ENCODE results near the gene DCHS2. TPM values are rescaled to one million over a fixed set of nuclear protein-coding genes. Genes with fewer than 3 reads are reported as not detected.

Gene DCHS2
- total and polyA plus RNA-seq, 2 experiments from 2014 or later = 0.21 to 7.6 TPM

DNA sequence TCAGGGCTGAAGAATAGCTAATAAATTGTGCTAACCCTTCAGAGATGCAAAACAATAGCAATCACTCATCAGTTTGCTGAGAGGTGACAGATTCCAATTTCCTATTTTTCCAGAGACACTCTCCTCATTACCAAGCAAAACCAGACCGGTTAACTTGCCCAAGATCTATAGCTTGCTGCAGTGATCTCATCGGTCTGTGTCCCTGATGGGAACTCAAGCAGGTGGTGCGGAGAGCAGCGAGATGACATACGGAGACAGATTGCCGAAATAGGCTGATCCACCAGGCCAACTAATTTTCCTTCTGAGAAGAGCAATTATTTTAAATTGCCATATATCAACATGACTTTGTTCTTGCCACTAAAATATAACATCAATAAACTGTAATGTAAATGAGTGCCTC lies 10.5 kb upstream of the DCHS2 start (continued):
- TF ChIP-seq, protein P1, sequence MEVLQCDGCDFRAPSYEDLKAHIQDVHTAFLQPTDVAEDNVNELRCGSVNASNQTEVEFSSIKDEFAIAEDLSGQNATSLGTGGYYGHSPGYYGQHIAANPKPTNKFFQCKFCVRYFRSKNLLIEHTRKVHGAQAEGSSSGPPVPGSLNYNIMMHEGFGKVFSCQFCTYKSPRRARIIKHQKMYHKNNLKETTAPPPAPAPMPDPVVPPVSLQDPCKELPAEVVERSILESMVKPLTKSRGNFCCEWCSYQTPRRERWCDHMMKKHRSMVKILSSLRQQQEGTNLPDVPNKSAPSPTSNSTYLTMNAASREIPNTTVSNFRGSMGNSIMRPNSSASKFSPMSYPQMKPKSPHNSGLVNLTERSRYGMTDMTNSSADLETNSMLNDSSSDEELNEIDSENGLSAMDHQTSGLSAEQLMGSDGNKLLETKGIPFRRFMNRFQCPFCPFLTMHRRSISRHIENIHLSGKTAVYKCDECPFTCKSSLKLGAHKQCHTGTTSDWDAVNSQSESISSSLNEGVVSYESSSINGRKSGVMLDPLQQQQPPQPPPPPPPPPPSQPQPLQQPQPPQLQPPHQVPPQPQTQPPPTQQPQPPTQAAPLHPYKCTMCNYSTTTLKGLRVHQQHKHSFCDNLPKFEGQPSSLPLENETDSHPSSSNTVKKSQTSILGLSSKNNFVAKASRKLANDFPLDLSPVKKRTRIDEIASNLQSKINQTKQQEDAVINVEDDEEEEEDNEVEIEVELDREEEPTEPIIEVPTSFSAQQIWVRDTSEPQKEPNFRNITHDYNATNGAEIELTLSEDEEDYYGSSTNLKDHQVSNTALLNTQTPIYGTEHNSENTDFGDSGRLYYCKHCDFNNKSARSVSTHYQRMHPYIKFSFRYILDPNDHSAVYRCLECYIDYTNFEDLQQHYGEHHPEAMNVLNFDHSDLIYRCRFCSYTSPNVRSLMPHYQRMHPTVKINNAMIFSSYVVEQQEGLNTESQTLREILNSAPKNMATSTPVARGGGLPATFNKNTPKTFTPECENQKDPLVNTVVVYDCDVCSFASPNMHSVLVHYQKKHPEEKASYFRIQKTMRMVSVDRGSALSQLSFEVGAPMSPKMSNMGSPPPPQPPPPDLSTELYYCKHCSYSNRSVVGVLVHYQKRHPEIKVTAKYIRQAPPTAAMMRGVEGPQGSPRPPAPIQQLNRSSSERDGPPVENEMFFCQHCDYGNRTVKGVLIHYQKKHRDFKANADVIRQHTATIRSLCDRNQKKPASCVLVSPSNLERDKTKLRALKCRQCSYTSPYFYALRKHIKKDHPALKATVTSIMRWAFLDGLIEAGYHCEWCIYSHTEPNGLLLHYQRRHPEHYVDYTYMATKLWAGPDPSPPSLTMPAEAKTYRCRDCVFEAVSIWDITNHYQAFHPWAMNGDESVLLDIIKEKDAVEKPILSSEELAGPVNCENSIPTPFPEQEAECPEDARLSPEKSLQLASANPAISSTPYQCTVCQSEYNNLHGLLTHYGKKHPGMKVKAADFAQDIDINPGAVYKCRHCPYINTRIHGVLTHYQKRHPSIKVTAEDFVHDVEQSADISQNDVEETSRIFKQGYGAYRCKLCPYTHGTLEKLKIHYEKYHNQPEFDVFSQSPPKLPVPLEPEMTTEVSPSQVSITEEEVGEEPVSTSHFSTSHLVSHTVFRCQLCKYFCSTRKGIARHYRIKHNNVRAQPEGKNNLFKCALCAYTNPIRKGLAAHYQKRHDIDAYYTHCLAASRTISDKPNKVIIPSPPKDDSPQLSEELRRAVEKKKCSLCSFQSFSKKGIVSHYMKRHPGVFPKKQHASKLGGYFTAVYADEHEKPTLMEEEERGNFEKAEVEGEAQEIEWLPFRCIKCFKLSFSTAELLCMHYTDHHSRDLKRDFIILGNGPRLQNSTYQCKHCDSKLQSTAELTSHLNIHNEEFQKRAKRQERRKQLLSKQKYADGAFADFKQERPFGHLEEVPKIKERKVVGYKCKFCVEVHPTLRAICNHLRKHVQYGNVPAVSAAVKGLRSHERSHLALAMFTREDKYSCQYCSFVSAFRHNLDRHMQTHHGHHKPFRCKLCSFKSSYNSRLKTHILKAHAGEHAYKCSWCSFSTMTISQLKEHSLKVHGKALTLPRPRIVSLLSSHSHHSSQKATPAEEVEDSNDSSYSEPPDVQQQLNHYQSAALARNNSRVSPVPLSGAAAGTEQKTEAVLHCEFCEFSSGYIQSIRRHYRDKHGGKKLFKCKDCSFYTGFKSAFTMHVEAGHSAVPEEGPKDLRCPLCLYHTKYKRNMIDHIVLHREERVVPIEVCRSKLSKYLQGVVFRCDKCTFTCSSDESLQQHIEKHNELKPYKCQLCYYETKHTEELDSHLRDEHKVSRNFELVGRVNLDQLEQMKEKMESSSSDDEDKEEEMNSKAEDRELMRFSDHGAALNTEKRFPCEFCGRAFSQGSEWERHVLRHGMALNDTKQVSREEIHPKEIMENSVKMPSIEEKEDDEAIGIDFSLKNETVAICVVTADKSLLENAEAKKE (CRISPR knock-in tag; IDR thresholded peaks at IDR 0.05) = no peak

DNA sequence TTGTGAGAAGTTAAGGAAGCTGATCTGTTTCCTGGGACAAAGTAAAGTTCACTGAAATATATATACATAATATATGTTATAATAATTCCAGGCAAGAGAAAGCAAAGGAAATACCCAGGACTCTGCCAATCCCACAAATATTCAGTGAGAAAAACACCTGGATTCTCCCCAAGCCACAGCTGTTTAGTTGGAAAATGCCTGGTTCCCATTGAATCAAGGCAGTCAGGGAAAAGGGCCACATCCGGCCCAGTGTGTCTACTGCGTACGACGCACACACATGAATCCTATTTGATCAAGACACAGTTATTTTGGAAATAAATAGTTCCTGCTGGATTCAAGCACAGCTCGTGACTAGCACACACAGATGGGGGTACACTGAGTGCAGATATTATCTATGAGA lies 6.3 kb upstream of the DCHS2 start:
- Mint-ChIP-seq H3K27me3 (ENCODE audit: insufficient read depth, low read depth, poor library complexity) (peaks cover 7% of the 10 kb centered on the region), H3K36me3 (ENCODE audit: low read depth) (no peaks in the 10 kb centered on the region)
- no peak for ATAC-seq
- TF ChIP-seq POLR2AphosphoS5 (IDR thresholded peaks at IDR 0.05; ENCODE audit: low read depth) (no peak), ZNF114 (CRISPR knock-in tag; IDR thresholded peaks at IDR 0.05) (no peak), ZNF331 (CRISPR knock-in tag; IDR thresholded peaks at IDR 0.05; ENCODE audit: low read depth) (no peak), NANOG (IDR thresholded peaks at IDR 0.05; ENCODE audit: borderline replicate concordance) (no peak), STAT1 (IDR thresholded peaks at IDR 0.05; ENCODE audit: unreplicated experiment) (no peak), CREB1 (CRISPR knock-in tag; IDR thresholded peaks at IDR 0.05; ENCODE audit: low read depth) (no peak), JUNB (IDR thresholded peaks at IDR 0.05; ENCODE audit: unreplicated experiment) (no peak), EZH2phosphoT487 (IDR thresholded peaks at IDR 0.05; ENCODE audit: unreplicated experiment) (no peak)
- TF ChIP-seq, protein P2, sequence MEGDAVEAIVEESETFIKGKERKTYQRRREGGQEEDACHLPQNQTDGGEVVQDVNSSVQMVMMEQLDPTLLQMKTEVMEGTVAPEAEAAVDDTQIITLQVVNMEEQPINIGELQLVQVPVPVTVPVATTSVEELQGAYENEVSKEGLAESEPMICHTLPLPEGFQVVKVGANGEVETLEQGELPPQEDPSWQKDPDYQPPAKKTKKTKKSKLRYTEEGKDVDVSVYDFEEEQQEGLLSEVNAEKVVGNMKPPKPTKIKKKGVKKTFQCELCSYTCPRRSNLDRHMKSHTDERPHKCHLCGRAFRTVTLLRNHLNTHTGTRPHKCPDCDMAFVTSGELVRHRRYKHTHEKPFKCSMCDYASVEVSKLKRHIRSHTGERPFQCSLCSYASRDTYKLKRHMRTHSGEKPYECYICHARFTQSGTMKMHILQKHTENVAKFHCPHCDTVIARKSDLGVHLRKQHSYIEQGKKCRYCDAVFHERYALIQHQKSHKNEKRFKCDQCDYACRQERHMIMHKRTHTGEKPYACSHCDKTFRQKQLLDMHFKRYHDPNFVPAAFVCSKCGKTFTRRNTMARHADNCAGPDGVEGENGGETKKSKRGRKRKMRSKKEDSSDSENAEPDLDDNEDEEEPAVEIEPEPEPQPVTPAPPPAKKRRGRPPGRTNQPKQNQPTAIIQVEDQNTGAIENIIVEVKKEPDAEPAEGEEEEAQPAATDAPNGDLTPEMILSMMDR (conservative IDR thresholded peaks at IDR 0.05; ENCODE audit: low read depth in 2 of 2) = no peak
- TF ChIP-seq, protein P3, sequence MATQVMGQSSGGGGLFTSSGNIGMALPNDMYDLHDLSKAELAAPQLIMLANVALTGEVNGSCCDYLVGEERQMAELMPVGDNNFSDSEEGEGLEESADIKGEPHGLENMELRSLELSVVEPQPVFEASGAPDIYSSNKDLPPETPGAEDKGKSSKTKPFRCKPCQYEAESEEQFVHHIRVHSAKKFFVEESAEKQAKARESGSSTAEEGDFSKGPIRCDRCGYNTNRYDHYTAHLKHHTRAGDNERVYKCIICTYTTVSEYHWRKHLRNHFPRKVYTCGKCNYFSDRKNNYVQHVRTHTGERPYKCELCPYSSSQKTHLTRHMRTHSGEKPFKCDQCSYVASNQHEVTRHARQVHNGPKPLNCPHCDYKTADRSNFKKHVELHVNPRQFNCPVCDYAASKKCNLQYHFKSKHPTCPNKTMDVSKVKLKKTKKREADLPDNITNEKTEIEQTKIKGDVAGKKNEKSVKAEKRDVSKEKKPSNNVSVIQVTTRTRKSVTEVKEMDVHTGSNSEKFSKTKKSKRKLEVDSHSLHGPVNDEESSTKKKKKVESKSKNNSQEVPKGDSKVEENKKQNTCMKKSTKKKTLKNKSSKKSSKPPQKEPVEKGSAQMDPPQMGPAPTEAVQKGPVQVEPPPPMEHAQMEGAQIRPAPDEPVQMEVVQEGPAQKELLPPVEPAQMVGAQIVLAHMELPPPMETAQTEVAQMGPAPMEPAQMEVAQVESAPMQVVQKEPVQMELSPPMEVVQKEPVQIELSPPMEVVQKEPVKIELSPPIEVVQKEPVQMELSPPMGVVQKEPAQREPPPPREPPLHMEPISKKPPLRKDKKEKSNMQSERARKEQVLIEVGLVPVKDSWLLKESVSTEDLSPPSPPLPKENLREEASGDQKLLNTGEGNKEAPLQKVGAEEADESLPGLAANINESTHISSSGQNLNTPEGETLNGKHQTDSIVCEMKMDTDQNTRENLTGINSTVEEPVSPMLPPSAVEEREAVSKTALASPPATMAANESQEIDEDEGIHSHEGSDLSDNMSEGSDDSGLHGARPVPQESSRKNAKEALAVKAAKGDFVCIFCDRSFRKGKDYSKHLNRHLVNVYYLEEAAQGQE (IDR thresholded peaks at IDR 0.05; ENCODE audit: unreplicated experiment) = no peak

More for the DNA sequence above, 6.3 kb upstream of the DCHS2 start:
- Histone ChIP-seq H3K4me3 (no peak overlapping the region), H3K9me2 (ENCODE audit: insufficient read depth) (no peaks in the 10 kb centered on the region), H3K36me3 (ENCODE audit: insufficient read depth) (no peaks in the 10 kb centered on the region), H4K20me1 (replicated peaks; ENCODE audit: insufficient read depth) (no peaks in the 10 kb centered on the region; the same call in 1 of the 2 replicates), H3K27me3 (ENCODE audit: insufficient read depth) (peaks cover 22% of the 10 kb centered on the region), H3K4me2 (no peak overlapping the region), H3K27ac (ENCODE audit: low read depth) (no peak overlapping the region), H2AFZ (no peak overlapping the region), H3K4me1 (ENCODE audit: insufficient read depth) (no peaks in the 10 kb centered on the region), H3F3A (replicated peaks; ENCODE audit: low read depth) (no peaks in the 10 kb centered on the region), H3K79me2 (replicated peaks; ENCODE audit: insufficient read depth) (no peaks in the 10 kb centered on the region)
- H3K27ac Mint-ChIP-seq = no peak overlapping the region
- no peak for DNase-seq (ENCODE audit: low spot score)
- no peak overlapping the region for H3K4me3 Mint-ChIP-seq
- no peaks in the 10 kb centered on the region for H3K4me1 Mint-ChIP-seq
- H3K9me3 Mint-ChIP-seq = no peaks in the 10 kb centered on the region; the same call in 2 of the 3 replicates

Data from GM23338 (cell line).